HG02870 (cell line): ENCODE data around the gene RBM43.

Experiments
- ATAC-seq: cut with Tn5 transposase; IDR thresholded peaks from one replicate; pipeline ENCODE4 v1.9.1; 2021; ENCODE audit warnings: mild to moderate bottlenecking, moderate library complexity; ENCODE audit not compliant: unreplicated experiment

RBM43 gene

GRCh38 chr2:151230627-151231140, 31.0 kb downstream of the RBM43 start:
- ATAC-seq: no peak

- no peak for ATAC-seq
Measured at GRCh38 chr2:151228847-151229512, 32.7 kb downstream of the RBM43 start.

GRCh38 chr2:151217343-151217742, 44.3 kb downstream of the RBM43 start:
- ATAC-seq: no peak

- no peak for ATAC-seq
Measured at GRCh38 chr2:151207100-151207499, 54.6 kb downstream of the RBM43 start.

- ATAC-seq: no peak
Measured at GRCh38 chr2:151206446-151206968, 55.2 kb downstream of the RBM43 start.

- ATAC-seq: no peak
Measured at GRCh38 chr2:151205571-151205970, 56.1 kb downstream of the RBM43 start.

GRCh38 chr2:151204756-151205155, 56.9 kb downstream of the RBM43 start:
- no peak for ATAC-seq

GRCh38 chr2:151200844-151201243, 60.8 kb downstream of the RBM43 start:
- ATAC-seq: no peak

GRCh38 chr2:151200277-151200676, 61.4 kb downstream of the RBM43 start:
- ATAC-seq: no peak

- no peak for ATAC-seq
Measured at GRCh38 chr2:151198645-151199044, 63.0 kb downstream of the RBM43 start.
